GM21381 (cell line): Measurements from ENCODE around the gene EDAR.

Experiments used
- ATAC-seq: cut with Tn5 transposase; IDR thresholded peaks from one replicate; pipeline ENCODE4 v1.9.1; 2021; ENCODE audit warnings: mild to moderate bottlenecking, moderate library complexity; ENCODE audit not compliant: unreplicated experiment

The EDAR gene

DNA sequence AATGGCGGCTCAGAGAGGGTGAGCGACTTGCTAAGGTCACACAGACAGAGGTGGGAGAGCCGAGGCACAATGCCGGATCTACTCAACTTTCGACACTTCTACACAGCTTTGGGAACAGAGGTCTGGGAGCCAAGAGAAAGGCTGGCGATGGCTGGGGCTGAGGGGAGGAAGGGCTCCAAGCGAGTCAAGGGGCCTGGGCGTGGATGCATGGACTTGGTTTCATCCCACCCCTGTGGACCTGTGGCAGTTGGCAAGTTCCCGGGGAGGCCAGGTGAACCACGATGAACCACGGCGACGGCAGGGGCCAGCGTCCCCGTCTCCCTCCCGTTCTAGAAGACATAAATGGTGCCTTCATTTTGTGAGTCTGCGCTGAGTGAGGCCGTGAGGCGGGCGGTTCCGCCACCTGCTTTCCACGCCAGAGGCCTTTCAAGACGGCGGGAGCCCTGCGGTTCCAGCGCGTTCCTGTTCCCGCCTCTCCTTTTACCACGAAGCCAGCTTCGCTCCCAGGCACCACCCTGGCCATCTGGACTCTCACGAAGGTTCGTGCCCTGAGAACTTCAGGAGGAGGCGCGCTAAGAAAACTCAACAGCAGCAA lies 46.7 kb downstream of the EDAR start:
- ATAC-seq: no peak

DNA sequence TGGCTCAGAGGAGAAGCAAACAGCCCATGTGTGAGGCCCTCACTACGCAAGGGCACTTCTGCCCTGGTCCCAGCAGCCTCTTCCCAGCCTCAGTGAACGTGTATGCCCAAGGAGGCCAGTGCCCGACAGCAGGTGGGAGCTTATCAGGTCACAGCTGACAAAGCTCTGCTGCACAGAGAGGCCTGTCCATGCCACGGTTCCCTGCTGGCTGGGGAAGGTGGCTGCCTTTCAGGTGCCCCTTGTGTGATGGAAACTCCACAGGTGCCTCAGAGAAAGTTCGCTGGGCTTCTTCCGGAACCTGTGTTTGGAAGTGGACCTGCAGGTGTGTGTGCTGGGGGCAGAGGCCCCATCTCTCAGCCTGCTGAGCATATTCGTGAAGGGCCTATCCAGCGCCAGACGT lies 47.3 kb downstream of the EDAR start:
- no peak for ATAC-seq

DNA sequence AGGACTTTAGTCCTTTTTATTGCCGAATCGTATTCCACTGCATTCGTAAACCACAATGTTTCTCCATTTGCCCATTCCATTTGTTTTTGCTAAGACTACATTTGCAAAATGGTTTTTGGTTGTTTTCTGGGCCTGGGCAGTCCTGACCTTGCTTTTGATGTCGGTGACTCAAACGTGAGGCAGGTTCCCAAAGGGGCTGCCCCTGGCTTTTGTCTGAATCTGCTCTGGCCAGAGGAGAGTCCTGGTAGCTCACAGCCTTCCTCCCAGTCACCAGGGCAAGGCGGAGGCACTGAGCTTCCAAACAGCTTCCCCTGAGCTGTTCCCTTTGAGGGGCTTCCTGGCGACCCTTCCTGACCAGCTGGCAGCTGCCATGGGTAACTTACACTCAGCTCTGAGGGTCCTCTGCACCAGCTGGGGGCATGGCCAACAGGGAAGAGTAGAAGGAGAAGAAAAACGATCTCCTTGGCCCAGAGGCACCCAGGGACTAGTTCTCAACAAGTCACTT lies 47.8 kb downstream of the EDAR start:
- no peak for ATAC-seq

DNA sequence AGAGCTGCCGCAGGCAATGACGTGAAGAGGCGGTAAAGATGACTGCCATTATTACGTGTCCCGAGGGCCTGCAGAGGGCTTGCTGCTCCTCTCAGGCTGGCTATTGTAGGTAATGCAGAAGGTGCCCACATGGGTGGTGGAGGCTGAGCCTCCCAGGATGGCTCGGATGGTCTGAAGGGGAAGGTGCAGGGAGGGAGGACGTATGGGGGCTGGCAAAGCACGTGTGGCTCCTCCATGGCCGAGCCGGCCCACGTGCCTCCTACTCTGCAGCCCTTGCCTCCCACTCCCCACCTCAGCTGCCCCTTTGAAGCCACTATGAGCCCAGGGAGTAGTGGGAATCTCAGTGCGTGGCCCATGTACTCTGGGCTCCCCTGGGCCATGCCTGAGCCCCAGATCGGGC lies 48.9 kb downstream of the EDAR start:
- ATAC-seq: no peak

DNA sequence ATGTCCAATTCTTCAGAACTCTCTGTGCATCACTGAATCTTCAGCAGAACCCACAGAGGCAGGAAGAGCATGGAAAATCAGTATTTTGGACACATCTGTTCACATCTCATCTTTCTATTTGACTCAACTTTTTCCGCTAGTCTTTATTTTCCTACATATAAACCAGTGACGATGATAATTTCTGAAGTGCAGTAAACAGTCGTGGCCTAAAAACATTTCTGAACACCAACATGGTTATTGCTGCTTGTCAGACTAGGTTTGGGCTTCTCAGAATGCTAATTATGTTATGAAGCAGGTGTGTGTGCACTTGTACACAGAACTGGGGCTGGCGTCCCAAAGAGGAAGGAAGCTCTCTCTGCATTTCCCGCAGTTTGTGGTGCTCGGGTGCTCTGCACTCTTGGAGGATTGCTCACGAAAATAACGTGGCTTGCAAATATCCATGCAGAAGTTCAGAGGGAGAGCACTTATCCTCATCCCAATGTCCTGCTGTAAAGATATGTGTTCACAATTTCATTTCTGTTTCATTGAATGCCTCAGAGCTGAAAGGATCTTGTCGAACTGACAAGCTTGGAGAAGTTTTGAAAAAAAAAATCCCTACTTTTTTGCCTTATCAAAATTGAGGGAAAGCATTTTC lies 50.8 kb downstream of the EDAR start:
- no peak for ATAC-seq

DNA sequence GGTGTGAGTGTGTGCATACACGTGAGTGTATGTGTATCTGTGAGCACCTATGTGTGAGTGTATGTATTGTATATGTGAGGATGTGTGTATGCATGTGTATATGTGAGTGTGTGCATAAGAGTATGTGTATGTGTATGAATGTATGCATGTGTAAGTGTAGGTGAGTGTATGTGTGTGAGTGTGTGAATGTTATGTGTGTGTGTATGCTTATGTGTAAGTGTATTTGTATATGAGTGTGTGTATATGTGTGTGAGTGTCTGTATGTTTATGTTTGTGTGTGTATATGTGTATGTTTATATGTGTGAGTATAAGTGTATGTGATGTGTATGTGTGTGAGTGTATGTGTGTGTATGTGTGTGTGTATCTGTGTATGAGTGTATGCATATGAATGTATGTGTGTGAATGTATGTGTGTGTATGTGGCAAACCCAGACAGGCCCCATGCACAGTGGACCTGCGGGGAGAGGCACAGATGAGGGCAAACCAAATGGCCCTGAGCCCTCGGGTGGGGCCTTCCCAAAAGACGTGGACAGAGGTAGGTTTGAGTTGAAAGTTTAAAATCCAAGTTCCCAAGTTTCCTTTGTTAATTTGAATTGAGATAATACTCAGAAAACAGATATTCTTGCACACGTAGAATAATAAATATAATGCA lies 51.5 kb downstream of the EDAR start:
- ATAC-seq: no peak

DNA sequence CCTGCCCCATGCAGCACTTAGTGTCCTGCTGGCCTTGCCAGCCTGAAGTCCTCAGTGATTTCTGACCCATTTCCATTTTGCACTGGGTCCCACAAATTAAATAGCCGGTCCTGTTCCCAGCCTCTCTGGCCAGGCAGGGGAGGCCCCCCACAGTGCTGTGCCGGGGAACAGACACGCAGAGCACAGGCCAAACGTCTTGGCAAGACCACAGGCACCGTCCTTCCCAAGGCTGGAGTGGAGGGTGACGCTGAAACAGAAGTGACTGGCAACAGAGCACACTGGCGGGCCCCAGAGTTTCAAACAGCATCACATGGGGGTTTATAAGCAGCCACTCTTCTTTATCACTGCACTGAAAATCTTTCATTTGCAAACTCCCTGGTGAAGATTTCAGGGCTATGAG lies 52.2 kb downstream of the EDAR start:
- ATAC-seq: no peak

DNA sequence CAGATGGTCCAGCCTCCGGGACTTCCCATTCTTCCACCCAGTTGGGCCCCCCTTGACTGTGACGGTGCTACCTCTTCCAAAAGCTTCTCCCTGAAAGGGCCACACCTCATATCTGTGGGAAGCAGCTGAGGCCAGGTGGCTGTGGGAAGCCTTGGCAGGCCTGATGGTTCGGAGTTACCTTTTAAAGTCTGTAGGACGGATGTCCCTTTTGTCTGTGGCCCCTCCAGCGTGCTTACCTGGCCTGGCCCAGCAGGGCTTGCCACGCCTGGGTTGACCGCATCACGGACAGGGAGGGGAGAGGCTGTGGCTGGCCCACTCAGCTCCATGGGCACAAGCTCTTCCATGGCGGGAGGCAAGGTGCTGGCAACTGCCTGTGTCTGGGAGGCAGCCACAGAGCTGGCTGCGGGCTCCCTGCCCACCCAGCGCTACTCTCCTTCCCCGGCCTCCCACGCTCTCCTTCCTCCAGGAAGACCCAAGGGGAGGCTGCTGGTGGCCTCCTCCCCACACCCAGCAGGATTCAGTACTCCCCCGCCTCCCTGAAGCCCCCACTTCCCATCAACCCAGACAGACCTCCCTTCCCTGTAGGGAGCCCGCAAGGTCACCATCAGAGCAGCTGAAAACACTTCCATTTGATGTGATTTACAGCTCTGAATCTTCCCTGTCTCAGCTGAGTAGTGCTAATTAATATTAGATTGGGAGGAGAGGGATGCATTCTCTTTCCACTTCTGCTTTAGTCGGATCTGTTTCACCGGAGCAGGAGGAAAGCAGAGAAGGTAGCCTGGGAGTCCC lies 52.8 kb downstream of the EDAR start:
- ATAC-seq: no peak

DNA sequence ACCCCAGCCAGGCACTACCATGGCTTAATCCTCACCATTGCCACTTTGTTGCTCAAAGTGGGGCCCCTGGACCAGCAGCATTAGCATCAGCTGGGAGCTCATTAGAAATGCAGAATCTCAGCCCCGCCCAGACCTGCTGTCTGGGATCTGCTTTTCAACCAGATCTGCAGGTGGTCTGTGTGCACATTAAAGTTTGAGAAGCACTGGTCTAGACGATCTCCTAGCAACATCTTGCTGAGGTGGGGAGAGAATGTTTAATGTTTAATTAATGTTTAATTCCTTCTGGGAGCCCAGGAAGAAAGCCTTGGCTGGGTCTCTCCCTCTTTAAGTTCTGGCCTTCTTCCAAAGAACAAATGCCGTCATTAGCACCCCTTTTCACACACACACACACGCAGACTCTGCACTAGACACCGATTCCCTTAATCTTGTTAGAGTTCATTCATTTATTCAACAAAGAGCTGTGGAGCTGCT lies 53.7 kb downstream of the EDAR start:
- ATAC-seq: no peak

DNA sequence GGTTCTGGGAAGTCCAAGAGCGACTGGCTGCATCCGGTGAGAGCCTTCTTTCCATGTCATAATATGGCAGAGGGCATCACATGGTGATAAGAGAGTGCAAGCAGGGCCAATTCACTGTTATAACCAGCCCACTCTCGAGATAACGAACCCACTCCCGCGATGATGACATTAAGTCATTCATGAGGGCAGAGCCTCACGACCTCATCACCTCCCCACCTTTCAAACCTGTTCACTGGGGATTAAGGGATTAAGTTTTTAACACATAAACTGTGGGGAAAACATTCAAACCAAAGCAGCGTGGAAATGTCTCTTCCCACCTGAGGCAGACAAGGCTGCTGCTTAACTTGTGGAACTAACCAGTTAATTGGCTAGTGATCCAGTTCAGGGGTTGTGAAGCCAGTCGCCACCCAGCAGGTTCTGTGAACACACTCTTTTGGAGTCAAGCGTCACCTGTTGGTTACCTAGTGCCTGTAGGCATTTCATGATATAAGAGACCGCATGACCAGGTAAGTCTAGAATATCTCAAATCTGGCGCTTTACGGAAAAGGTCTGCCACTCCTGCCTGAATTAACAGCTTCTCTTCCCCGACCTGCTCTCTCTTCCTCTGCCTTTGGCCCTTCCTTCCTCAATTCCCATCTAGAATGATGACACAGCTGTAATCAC lies 54.3 kb downstream of the EDAR start:
- no peak for ATAC-seq

DNA sequence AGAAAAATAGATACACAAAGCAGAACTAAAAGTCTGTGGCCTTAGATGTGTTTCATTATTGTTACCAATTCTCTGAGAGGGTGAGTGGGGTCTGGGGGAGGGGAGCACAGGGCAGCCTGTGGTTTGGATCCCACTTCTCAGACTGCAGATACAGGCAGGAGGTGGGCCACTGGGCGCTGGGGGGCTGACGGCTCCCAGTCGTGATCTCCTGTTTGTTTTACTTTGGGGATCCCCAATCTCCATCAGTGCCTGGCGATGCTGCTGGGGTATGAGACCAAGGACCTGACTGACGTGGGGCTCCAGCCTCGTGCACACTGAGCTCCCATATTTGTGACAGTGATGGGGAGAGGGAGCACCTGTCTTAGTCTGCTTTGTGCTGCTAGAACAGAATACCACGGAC lies 54.9 kb downstream of the EDAR start:
- ATAC-seq: no peak

DNA sequence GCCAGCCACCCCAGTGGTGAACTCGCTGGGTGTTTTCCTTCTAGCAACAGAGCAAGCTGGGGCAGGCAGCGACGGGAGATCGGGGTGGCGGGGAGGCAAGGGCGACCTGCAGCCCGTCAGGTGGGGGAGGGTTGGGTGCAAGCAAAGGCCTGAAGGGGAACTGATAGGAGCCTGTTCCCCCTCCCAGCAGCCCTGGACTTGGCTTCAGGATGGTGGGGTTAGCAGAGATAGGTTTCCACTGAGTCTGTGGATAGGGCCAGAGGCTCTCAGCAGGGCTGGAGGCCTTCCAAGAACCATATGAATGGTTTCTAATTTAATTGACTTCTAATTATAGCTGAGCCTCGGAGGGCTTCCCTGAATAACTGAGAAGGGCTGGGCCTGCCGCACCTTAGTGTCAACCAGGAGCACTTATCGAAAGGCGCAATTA lies 55.3 kb downstream of the EDAR start:
- no peak for ATAC-seq

DNA sequence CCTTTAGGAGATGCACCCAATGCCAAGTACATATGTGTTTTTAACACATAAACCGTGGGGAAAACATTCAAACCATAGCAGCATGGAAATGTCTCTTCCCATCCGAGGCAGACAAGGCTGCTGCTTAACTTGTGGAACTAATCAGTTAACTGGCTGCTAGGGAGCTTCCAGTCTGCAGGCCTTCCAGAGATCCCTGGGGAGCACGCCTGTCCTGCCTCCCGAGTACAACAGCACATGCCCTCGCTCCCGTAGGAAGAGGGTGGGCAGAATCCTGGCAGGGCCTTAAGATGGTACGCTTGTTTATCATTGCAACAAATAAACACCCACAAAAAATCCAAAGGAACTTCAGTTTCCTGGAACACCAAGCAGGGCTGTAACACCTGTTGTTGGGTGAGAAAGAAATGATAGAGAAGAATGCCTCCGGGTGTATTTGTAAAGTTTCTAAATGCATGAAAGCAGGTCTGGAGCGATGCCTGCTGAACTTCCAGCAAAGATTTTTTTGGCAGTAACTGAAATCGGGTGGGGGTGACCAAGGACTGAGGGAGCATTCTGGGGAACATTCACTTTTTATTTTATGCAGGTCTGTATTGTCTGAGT lies 56.2 kb downstream of the EDAR start:
- no peak for ATAC-seq

DNA sequence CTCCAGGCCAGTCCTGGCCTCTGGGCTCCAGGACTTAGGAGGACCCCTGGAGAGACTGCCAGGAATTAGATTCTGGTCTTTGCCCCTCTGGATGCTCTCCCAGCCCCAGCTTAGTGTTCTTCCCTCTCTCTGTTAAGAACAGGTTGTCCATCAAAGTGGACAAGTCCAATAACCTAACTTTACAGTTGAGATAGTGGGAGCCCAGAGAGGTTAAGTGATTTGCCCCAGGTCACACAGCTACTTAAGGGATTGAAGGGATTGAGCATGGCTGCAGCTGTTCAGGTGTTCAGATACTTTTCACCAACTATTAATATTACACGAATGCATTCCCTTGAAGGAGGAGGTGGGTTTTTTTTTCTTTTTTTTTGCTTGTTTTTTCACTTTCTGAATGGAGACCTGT lies 57.6 kb downstream of the EDAR start:
- no peak for ATAC-seq

DNA sequence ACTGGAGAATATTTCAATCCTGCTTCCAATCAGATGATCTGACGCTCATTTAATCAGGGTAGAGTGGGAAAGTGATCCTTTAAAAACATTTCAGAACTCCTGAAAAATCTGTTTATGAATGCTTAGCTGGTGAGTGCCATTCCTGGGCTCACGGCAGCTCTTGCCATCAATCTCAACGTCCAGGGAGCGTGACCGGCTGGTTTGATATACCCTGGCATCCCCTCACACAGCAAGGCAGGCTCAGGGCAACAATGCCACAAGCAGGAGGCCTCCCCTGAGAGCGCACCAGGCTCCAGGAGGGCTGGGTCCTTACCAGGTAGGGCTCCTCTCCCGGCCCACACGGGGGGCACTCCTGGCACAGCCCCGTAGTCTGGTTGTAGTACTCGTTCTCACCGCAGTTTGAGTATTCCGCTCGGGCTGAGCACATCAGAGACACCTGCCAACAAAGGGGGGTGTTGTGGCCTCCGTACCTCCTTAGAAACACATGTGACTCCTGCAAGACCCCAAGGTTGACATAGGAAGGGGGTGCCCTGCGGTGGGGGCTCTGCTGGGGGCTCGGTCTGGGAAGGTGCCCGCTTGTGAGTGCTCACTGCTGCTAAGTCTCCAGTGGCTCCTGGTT lies 59.1 kb downstream of the EDAR start:
- no peak for ATAC-seq

DNA sequence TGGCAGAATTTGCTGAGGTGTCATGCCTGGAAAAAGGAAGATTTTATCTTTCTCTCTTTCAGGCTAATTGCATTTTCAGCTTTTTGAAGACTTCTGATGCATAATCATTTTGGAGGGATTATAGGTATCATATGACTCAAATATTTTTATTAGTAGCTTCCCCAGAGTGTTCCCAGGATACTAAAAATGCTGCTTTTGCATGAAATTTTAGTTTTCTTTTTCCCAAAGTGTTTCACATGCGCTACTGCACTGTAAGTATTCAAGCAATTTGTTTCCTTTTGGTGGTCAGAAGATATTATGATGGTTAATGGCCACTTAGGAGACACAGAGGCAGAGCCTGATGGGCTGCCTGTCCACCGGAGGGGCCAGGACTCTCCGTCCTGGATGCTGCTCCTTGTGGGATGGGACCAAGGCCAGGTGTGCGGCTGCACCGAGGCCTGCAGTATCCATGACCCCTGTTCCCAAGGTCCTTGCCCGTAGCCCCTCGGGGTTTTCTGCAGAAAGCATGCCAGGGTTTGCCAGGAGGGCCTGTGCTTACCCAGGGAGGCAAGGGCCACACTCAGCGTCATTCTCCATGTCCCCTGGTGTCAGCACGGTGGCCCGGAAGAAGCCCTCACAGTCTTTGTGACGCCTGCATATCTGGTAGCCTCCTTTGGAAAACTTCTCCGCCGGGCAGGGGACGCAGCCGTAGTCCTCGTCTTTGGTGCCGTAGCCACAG lies 60.2 kb downstream of the EDAR start:
- ATAC-seq: no peak

DNA sequence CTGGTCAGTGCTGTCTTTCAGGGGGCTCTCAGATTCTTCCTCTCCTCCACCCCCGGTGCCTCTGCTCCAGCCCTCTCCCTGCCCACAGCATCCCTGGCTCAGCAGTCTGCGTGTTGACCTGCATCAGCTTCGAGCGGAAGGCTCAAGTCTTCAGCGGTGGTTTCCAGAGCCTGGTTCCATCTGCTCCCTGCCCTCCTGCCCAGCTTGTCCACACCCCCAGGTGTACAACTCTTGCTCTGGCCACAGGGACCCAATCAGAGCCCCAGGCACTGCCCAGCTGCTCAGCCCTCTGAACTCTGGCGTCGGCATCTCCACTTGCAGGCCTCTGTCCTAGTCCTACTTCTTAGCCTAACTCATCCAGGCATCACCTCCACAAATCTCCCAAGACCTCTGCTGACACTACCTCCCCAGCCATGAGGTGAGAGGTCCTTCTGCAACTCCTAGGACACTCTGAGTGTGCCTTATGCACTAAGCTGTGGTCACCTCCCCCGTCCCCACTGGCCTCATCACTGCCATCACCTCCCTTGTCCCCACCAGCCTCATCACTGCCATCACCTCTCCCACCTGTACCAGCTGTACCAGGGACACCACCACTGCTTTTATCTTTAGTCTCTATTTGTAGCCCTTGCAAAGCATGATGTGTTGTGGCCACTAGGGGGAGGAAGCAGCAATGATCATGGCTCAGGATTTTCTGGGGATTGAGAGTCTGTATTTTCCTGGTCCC lies 60.9 kb downstream of the EDAR start:
- no peak for ATAC-seq

DNA sequence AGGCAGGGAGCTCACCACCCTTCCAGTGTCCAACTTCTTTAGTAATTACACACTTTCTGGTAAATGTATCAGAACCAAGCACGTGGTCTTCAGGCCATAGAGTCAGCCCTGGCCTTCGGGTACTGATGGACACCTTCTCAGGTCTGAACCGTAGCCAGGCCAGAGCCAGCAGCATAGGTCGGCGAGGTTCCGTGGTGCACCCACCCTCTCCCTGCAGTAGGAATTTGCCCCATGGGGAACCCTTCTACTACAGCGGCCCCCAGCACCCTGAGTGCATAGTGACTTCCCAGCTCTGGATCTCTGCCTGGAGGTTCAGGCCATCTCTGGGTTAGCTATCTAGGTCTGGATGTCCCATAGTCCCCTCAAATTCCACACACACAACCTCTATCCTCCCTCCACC lies 61.6 kb downstream of the EDAR start:
- ATAC-seq: no peak
